Glutamatergic neuron (in vitro differentiated cells): ENCODE data around the gene CTNND2. TPM values are rescaled to one million over a fixed set of nuclear protein-coding genes. Genes with fewer than 3 reads are reported as not detected.
"Not testable (repeated sequence)": the region's sequence is repeated elsewhere in the genome, so short reads cannot be mapped to it uniquely, and the experiment has no call there.

ENCODE experiments used
- DNase-seq: peaks from one replicate; pipeline ENCODE4 v3.0.0; 2022
- H3K27ac Mint-ChIP-seq: one replicate; pipeline ENCODE4 v1.8.0; 2020; ENCODE audit warnings: mild to moderate bottlenecking, mixed read lengths, inconsistent platforms; ENCODE audit not compliant: unreplicated experiment
- H3K27me3 Mint-ChIP-seq: one replicate; pipeline ENCODE4 v1.8.0; 2020; ENCODE audit warnings: mild to moderate bottlenecking, moderate library complexity, mixed read lengths, inconsistent platforms; ENCODE audit not compliant: unreplicated experiment
- H3K36me3 Mint-ChIP-seq: one replicate; pipeline ENCODE4 v1.8.0; 2020; ENCODE audit warnings: mild to moderate bottlenecking, mixed read lengths, inconsistent platforms; ENCODE audit not compliant: unreplicated experiment
- H3K4me1 Mint-ChIP-seq: one replicate; pipeline ENCODE4 v1.8.0; 2020; ENCODE audit warnings: mild to moderate bottlenecking, low read depth, mixed read lengths, inconsistent platforms; ENCODE audit not compliant: unreplicated experiment
- H3K4me3 Mint-ChIP-seq: one replicate; pipeline ENCODE4 v1.8.0; 2020; ENCODE audit warnings: mild to moderate bottlenecking, mixed read lengths, inconsistent platforms; ENCODE audit not compliant: unreplicated experiment
- H3K9me3 Mint-ChIP-seq: one replicate; pipeline ENCODE4 v1.8.0; 2020; ENCODE audit warnings: mild to moderate bottlenecking, moderate library complexity, mixed read lengths, inconsistent platforms; ENCODE audit not compliant: unreplicated experiment
- total RNA-seq: library from RNA; stranded (reverse); fragmentation: NEBNext Ultra II Directional; extraction: Animal tissue kit (Norgen Biotek cat#: 25700); gene quantifications from one replicate; pipeline ENCODE4 v1.2.1, GENCODE V29; 2021; ENCODE audit not compliant: unreplicated experiment
- TF ChIP-seq, protein P1 (sequence below): fragments of 200-600 bp; sonication (generic); IDR thresholded peaks from one replicate; pipeline ENCODE4 v1.5.0; 2021; ENCODE audit not compliant: partially characterized antibody, unreplicated experiment

Gene CTNND2
- total RNA-seq, 1 donor from 2014 or later = 134 TPM

DNA sequence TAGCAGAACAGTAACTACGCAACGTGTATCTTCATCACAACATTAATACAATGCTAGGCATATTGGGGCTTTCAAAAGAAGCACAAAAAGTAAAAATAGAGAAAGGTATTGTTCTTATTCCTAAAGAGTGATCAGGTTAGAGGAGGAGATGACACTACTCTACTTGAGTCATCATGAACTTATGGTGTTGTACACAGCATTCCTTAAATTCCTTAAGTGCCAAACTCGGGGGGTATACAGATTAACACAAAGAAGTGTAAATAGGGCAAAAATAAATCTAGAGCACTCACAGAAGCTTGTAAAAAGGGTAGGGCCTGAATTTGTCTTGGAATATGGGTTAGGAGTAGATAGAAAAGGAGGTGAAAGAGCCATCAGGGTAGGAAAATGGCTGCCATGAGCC, 835.2 kb downstream of the CTNND2 start:
- H3K27me3 Mint-ChIP-seq = peaks cover 4% of the 10 kb centered on the region
- H3K4me1 Mint-ChIP-seq = no peaks in the 10 kb centered on the region
- H3K27ac Mint-ChIP-seq = no peak overlapping the region
- peaks cover 4% of the 10 kb centered on the region for H3K9me3 Mint-ChIP-seq
- H3K36me3 Mint-ChIP-seq = peaks cover 8% of the 10 kb centered on the region
- TF ChIP-seq, protein P1, sequence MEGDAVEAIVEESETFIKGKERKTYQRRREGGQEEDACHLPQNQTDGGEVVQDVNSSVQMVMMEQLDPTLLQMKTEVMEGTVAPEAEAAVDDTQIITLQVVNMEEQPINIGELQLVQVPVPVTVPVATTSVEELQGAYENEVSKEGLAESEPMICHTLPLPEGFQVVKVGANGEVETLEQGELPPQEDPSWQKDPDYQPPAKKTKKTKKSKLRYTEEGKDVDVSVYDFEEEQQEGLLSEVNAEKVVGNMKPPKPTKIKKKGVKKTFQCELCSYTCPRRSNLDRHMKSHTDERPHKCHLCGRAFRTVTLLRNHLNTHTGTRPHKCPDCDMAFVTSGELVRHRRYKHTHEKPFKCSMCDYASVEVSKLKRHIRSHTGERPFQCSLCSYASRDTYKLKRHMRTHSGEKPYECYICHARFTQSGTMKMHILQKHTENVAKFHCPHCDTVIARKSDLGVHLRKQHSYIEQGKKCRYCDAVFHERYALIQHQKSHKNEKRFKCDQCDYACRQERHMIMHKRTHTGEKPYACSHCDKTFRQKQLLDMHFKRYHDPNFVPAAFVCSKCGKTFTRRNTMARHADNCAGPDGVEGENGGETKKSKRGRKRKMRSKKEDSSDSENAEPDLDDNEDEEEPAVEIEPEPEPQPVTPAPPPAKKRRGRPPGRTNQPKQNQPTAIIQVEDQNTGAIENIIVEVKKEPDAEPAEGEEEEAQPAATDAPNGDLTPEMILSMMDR = no peak
- H3K4me3 Mint-ChIP-seq = no peak overlapping the region
- no peak for DNase-seq

DNA sequence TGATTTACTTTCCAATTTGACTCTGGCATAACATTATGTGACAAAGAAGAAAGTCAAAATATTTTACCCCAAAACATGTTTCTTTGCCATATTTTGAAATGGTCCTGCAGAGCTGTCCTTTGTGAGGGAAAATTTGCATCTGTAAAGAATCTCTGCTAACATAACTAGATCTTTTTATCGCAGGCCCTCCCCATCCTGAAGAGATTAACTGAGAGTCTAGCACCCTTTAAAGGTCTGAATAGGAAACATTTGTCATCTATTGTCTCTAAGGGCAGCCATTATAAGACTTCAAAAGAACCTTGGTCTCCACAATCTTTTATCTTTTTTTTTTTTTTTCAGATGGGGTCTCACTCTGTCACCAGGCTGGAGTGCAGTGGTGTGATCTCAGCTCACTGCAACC, 838.5 kb downstream of the CTNND2 start:
- not testable (repeated sequence) for H3K36me3 Mint-ChIP-seq, H3K4me3 Mint-ChIP-seq, H3K9me3 Mint-ChIP-seq, DNase-seq, H3K4me1 Mint-ChIP-seq, H3K27me3 Mint-ChIP-seq, H3K27ac Mint-ChIP-seq

DNA sequence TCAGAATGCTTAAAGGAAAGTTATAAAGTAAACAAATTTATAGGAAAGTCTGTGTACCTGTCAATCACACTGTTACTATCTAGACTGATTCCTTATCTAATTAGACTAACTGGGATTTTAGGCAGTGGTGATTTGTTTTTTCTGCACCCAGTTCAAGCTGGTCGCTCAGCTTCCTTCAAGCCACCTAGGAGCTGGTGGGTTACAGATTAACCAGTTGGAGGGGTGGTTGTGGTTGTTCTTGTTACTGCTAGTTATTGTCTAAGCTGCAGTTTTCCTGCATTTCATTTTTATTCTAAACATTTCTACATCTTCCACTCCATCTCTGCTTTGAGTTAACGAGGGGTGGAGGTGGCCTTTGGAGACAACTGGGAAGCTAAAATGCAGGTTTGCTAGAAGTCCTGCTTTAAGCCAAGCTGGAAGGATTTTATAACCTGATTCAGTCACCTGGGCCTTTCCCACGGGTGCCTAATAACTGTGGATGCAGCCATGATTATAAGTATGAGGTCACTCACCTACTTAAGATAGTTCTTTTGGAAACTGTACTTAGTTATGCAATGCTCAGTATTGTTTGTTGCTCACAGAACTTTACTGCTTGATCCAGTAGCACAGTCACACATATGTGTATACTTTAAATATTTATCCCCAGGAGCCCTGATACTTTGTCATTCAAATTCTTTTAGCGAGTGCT, 839.3 kb downstream of the CTNND2 start:
- TF ChIP-seq, protein P1 = no peak
- peaks cover 8% of the 10 kb centered on the region for H3K4me1 Mint-ChIP-seq
- no peak for DNase-seq
- H3K4me3 Mint-ChIP-seq = no peak overlapping the region
- peaks cover 8% of the 10 kb centered on the region for H3K9me3 Mint-ChIP-seq
- H3K27ac Mint-ChIP-seq = no peak overlapping the region
- no peaks in the 10 kb centered on the region for H3K27me3 Mint-ChIP-seq
- H3K36me3 Mint-ChIP-seq = peaks cover 8% of the 10 kb centered on the region

DNA sequence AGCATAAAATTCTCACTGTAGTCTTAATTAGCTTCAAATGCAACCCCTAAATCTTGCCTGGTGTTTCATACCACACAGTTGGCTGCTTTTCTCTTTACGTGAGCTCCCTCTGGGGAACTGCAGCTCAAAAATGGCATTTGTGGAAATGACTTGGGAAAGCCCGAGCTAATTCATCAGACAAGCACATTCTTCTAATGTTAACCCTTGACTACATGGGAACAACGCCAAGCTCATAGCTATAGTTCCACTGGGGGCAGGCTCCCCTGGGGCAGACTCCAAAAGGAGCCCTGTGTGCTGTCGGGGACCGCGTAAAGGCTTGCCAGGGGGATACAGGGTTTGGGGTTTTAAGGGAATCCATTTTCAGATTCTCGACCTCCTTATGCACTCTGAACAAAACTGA, 841.8 kb downstream of the CTNND2 start:
- no peak overlapping the region for H3K27ac Mint-ChIP-seq
- peaks cover 8% of the 10 kb centered on the region for H3K4me1 Mint-ChIP-seq
- no peak for DNase-seq
- TF ChIP-seq, protein P1 = no peak
- H3K27me3 Mint-ChIP-seq = no peaks in the 10 kb centered on the region
- H3K36me3 Mint-ChIP-seq = peaks cover 14% of the 10 kb centered on the region
- H3K9me3 Mint-ChIP-seq = peaks cover 4% of the 10 kb centered on the region
- no peak overlapping the region for H3K4me3 Mint-ChIP-seq

DNA sequence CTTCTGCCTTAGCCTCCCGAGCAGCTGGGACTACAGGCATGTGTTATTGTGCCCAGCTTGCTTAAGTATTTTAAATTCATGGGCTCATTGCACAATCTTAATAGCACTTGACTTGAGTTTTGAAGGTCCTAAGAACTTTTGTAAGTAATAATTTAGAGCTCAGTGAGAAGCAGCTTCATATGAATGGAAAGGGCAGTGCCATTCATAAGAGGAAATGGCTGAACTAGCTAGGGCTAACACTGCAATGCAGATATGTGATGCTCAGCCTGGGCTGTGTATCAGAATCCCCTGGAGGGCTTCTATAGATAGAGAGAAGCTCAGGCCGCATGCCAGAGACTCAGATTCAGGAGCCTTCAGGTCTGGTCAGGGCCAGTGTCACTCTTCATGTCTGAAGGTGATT, 847.7 kb downstream of the CTNND2 start:
- Mint-ChIP-seq H3K9me3 (peaks cover 3% of the 10 kb centered on the region), H3K36me3 (peaks cover 20% of the 10 kb centered on the region), H3K27ac (no peak overlapping the region), H3K4me1 (no peaks in the 10 kb centered on the region), H3K27me3 (peaks cover 2% of the 10 kb centered on the region), H3K4me3 (no peak overlapping the region)
- TF ChIP-seq, protein P1 = no peak
- DNase-seq = no peak
